Adrenal gland (tissue), 5 donors: ENCODE results near the gene ELOVL6.

Experiments
- CTCF ChIP-seq, 6 experiments: fragments of 450-650 bp in 4 of 6; fragments of 200-600 bp in 2 of 6; sonication (generic) in 1 of 6; IDR thresholded peaks; 1 replicate in 5 of 6; 2 replicates in 1 of 6; pipeline versions ENCODE4 v1.5.1 to v1.8.0; 2016 to 2021; ENCODE audit warnings: antibody characterized with exemption in 6 of 6, mild to moderate bottlenecking in 2 of 6, moderate library complexity in 1 of 6
- POLR2A ChIP-seq, 2 donors: fragments of 450-650 bp; IDR thresholded peaks; one replicate each; pipeline ENCODE4 v1.6.1; 2017; ENCODE audit warnings: antibody characterized with exemption in 2 of 2, mild to moderate bottlenecking in 2 of 2, moderate library complexity in 1 of 2
- donor health status: DM: no; HTN: no; CAD: no.

GRCh38 chr4:110091434-110092140, 106.8 kb downstream of the ELOVL6 start:
- TF ChIP-seq CTCF (IDR thresholded peaks at IDR 0.05) (no peak), POLR2A (IDR thresholded peaks at IDR 0.05) (no peak)
